GM19043 (cell line): ENCODE results near the gene MORN3.

Experiments
- ATAC-seq: cut with Tn5 transposase; IDR thresholded peaks from one replicate; pipeline ENCODE4 v1.9.1; 2021; ENCODE audit warnings: low read depth; ENCODE audit not compliant: unreplicated experiment

MORN3 gene

DNA sequence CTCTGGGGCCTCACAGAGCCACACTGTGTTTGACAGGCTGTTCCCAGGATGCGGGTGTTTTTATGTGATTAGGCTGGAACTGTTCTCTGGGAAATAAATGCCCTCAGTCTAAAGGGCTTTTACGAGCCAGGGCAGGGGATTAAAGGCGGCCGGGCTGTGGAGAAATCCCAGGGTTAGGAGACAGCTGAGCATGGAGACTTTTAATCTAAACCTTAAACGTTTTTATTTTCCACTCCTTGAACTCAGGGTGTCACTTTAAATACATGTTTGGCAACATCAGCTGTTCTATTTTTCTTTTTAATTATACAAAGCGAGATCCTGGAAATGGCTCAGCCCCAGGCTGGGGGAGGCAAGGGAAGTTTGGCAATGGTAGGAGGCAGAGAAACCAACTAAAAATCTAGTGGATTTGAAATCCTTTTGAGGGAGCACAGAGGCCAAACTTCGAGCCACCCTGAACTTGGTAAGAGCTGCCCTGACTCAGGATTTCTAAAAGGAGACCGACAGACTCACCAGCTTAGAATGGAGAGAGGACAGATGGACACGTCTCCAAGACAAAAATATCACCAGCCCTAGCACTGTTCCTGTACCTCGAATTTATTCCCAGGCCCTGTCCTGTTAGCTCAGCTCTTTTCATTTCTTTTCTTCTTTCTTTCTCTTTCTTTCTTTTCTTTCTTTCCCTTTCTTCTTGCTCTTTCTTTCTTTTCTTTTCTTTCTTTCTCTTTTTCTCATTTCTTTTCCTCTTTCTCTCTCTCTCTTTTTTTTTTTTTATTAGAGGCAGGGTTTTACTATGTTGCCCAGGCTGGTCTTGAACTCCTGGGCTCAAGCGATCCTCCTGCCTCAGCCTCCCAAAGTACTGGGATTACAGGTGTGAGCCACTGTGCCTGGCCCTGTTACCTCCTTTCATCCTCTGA is 59.0 kb downstream of the MORN3 start:
- no peak for ATAC-seq

DNA sequence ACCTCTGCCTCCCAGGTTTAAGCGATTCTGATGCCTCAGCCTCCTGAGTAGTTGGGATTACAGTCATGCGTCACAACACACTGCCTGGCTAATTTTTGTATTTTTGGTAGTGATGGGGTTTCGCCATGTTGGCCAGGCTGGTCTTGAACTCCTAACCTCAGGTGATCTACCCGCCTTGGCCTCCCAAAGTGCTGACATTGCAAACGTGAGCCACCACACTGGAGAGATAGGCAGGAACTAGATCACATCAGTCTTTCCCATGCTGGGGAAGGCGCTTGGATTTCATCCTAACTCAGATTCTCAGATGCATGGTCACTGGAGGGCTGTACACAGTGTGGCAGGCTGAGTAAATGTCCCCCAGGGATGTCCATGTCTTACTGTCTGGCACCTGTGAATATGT is 61.2 kb downstream of the MORN3 start:
- ATAC-seq = no peak

DNA sequence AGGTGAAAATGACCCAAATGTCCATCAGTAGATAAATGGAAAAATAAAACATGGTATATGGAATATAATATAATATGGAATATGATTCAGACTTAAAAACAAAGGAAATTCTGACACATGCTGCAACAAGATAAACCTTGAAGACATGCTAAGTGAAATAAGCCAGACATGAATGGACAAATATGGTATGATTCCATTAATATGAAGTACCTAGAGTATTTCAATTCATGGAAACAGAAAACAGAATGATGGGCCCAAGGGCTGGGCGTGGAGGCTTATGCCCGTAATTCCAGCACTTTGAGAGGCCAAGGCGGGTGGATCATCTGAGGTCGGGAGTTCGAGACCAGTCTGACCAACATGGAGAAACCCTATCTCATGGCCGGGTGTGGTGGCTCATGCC is 65.9 kb downstream of the MORN3 start:
- no peak for ATAC-seq

DNA sequence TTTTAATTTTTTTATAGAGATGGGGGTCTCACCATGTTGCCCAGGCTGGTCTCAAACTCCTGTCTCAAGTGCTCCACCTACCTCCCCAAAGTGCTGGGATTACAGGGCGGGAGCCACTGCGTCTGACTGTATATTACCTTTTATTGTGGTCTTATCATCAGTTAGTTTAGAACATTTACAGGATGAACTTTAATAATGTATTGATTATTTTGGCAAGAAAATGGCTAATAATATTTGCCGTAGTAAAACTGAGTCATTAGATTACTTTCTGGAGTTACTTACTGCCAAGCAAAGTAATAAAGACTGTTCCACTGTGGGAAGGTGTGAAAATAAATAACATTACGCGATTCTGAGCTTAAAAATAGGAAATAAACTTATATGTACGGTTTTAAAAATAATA is 66.7 kb downstream of the MORN3 start:
- no peak for ATAC-seq

DNA sequence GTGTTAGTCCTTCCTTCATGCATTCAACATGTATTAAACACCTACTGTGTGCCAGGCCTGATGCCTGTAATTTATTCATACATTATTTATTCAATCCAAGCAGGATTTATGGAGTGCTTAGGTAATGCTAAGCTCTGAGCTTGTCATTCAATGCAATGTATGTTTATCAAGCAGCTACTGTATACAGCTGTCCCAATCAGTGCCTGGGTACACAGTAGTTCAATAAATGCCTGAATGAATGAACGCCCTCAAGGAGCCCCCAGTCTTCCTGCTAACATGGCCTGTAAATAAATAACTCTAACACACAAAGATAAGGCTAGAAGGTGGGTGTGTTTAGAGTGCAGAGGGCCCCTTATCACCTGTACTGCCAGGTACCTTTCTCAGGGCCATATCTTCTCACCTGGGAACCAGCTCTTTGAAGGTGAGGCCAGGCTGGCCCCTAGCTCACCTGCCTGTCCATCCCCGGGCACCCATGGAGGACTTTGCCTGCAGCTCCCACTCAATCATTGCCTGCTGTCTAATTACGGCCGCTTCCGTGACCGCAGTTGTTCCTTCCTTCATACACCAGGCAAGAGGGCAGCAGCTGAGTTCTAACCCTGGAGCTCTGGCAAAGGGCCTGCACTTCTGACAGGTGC is 68.6 kb downstream of the MORN3 start:
- no peak for ATAC-seq
